Retinal pigment epithelial cell (primary cell): ENCODE data around the gene GABARAPL1.

Source experiments
- DNase-seq: peaks from one replicate; pipeline ENCODE4 v3.0.0-alpha.2; 2010; ENCODE audit warnings: low read depth
- H3K4me3 ChIP-seq: 2 replicates; pipeline ENCODE4 v1.5.1; 2011; ENCODE audit warnings: mild to moderate bottlenecking, low read length, control low read depth, moderate library complexity
- TF ChIP-seq, protein P1 (sequence below): conservative IDR thresholded peaks from 2 replicates; pipeline ENCODE4 v1.5.1; 2011; ENCODE audit warnings: low read depth, low read length, control low read depth, inconsistent platforms

Gene GABARAPL1

DNA sequence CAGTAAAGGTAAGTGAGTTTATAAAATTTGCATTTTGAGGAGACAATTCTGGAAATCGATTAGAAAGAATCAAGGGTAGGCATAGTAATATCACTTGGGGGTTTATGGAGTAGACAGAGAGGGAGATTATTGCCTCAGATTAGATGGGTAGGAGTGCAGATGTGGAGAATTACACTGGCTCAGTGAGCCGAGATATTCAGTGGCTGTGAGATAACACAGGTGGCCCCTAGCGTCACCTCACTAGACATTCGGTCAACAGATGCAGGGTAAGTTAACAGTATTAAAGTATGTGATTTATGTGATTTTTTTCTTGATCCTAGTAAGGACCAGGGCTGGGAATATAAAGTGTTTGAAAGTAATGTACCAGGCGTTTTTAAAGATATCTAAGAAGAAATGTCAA is 55.4 kb downstream of the GABARAPL1 start:
- DNase-seq, result no peak
- no peak overlapping the region for H3K4me3 ChIP-seq
- TF ChIP-seq, protein P1, sequence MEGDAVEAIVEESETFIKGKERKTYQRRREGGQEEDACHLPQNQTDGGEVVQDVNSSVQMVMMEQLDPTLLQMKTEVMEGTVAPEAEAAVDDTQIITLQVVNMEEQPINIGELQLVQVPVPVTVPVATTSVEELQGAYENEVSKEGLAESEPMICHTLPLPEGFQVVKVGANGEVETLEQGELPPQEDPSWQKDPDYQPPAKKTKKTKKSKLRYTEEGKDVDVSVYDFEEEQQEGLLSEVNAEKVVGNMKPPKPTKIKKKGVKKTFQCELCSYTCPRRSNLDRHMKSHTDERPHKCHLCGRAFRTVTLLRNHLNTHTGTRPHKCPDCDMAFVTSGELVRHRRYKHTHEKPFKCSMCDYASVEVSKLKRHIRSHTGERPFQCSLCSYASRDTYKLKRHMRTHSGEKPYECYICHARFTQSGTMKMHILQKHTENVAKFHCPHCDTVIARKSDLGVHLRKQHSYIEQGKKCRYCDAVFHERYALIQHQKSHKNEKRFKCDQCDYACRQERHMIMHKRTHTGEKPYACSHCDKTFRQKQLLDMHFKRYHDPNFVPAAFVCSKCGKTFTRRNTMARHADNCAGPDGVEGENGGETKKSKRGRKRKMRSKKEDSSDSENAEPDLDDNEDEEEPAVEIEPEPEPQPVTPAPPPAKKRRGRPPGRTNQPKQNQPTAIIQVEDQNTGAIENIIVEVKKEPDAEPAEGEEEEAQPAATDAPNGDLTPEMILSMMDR, result no peak

DNA sequence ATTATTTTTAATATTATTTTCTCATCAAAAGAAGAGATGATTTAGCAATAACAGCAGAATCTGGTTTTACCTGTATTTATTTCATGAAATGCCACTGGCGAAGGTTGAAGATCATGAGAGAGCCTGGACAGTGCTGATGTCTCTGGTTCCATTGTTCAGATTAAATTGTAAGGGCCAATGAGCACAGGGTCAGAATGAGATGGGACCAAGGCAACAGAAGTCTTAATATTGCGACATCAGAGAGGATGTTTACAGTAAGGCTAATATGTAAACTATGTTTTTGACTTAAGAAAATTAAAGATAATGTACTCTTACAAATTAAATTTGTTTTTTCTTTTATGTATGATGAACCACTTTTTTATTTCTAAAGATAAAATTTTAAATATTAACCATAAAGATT is 59.8 kb downstream of the GABARAPL1 start:
- TF ChIP-seq, protein P1, result no peak
- H3K4me3 ChIP-seq, result no peak overlapping the region
- DNase-seq, result no peak
